ENCODE measurements around the gene SLC7A10.

- TF ChIP-seq CTCF (IDR thresholded peaks at IDR 0.05; ENCODE audit: low read length) = peak; percentile 86
- TF ChIP-seq EZH2 (IDR thresholded peaks at IDR 0.05; ENCODE audit: borderline replicate concordance, low read length) = no peak
These were observed 9.8 kb upstream of the SLC7A10 start for GRCh38 chr19:33235269-33235995.

Measured in OCI-LY1 (cell line).